Posterior cingulate gyrus (tissue), 11 donors: ENCODE measurements around the gene FAM32A.
"Not testable (repeated sequence)": the region's sequence is repeated elsewhere in the genome, so short reads cannot be mapped to it uniquely, and the experiment has no call there.

Source experiments
- DNase-seq, 10 donors: peaks; one replicate each; pipeline versions ENCODE4 v3.0.0 to v3.0.0-alpha.2; 2020 to 2021; ENCODE audit warnings: mixed read lengths in 3 of 10
- intact Hi-C: fragments of 100-400 bp; cut with DNase I; formaldehyde crosslinking; loops from one replicate; pipeline ENCODE4 v1.15.1; 2023

FAM32A gene

GRCh38 chr19:16161840-16162239 is 23.4 kb upstream of the FAM32A start:
- intact Hi-C loops, result no loop called here
- peak in 1 of 10 donors; percentile 8 for DNase-seq

GRCh38 chr19:16164222-16164890 is 20.9 kb upstream of the FAM32A start:
- peak in 1 of 10 donors; percentile 37 for DNase-seq
- intact Hi-C loops, result no loop called here

- DNase-seq, result no peak
- intact Hi-C loops, result no loop called here
These were observed 18.8 kb upstream of the FAM32A start for GRCh38 chr19:16166417-16166816.

- no peak for DNase-seq
- intact Hi-C loops, result no loop called here
These were observed 18.2 kb upstream of the FAM32A start for GRCh38 chr19:16167055-16167454.

GRCh38 chr19:16168465-16169081 is 16.6 kb upstream of the FAM32A start:
- intact Hi-C loops, result no loop called here

GRCh38 chr19:16170134-16170533 is 15.1 kb upstream of the FAM32A start:
- intact Hi-C loops, result no loop called here
- no peak for DNase-seq

More at GRCh38 chr19:16168465-16169081, 16.6 kb upstream of the FAM32A start:
- DNase-seq, result no peak

- intact Hi-C loops, result no loop called here
These were observed 9.3 kb upstream of the FAM32A start for GRCh38 chr19:16175954-16176353.

GRCh38 chr19:16178866-16179265 is 6.3 kb upstream of the FAM32A start:
- intact Hi-C loops, DNase-seq: not testable (repeated sequence)

More at GRCh38 chr19:16175954-16176353, 9.3 kb upstream of the FAM32A start:
- DNase-seq, result no peak

GRCh38 chr19:16180611-16181010 is 4.6 kb upstream of the FAM32A start:
- no peak for DNase-seq
- intact Hi-C loops, result no loop called here

- intact Hi-C loops, result loop anchor here (1.0 kb wide), 2 partner anchors 13 to 71 kb away; partner anchors contain the start of gene AP1M1
- DNase-seq, result no peak
These were observed 516 bp upstream of the FAM32A start for GRCh38 chr19:16184665-16185122.

- peak in 5 of 10 donors; percentile 24 to 84 (median 26) for DNase-seq
- intact Hi-C loops, result loop anchor here (1.0 kb wide), 2 partner anchors 12 to 72 kb away; partner anchors contain the start of gene AP1M1
These were observed 536 bp downstream of the FAM32A start for GRCh38 chr19:16185768-16186123.

GRCh38 chr19:16188521-16188920 is 3.3 kb downstream of the FAM32A start:
- DNase-seq, result peak in 1 of 10 donors; percentile 58
- intact Hi-C loops, result no loop called here

GRCh38 chr19:16190198-16190597 is 5.0 kb downstream of the FAM32A start:
- DNase-seq, result peak in 1 of 10 donors; percentile 38
- intact Hi-C loops, result no loop called here

GRCh38 chr19:16190736-16191135 is 5.5 kb downstream of the FAM32A start:
- DNase-seq, result peak in 1 of 10 donors; percentile 18
- intact Hi-C loops, result no loop called here

GRCh38 chr19:16191216-16191908 is 6.2 kb downstream of the FAM32A start:
- intact Hi-C loops, result no loop called here
- DNase-seq, result peak in 2 of 10 donors; percentile 46 to 59

GRCh38 chr19:16193466-16193865 is 8.3 kb downstream of the FAM32A start:
- intact Hi-C loops, result no loop called here
- peak in 1 of 10 donors; percentile 35 for DNase-seq

- peak in 1 of 10 donors; percentile 2 for DNase-seq
These were observed 12.0 kb downstream of the FAM32A start for GRCh38 chr19:16197188-16197621.

GRCh38 chr19:16197622-16198369 is 12.6 kb downstream of the FAM32A start, which contains the start of gene AP1M1:
AP1M1 (plus strand) TSS chr19:16197911; CDS start chr19:16198027, 116 bp downstream.
- intact Hi-C loops, result loop anchor here (1.0 kb wide), 1 partner anchor 12 kb away; the partner anchor contains the start of gene FAM32A
- DNase-seq, result peak; percentile 95 to 100 (median 97)

More at GRCh38 chr19:16197188-16197621, 12.0 kb downstream of the FAM32A start:
- intact Hi-C loops, result loop anchor here (1.0 kb wide), 1 partner anchor 12 kb away; the partner anchor contains the start of gene FAM32A

GRCh38 chr19:16198370-16198651 is 13.1 kb downstream of the FAM32A start:
- no peak for DNase-seq
- intact Hi-C loops, result no loop called here

GRCh38 chr19:16199275-16199932 is 14.2 kb downstream of the FAM32A start:
- intact Hi-C loops, result no loop called here
- peak in 1 of 10 donors; percentile 62 for DNase-seq
